ENCODE results near the gene PI4K2B.

GRCh38 chr4:25320336-25320735 lies 86.5 kb downstream of the PI4K2B start:
- no peak for TF ChIP-seq CTCF (optimal IDR thresholded peaks at IDR 0.05 in 1 of 3, IDR thresholded peaks at IDR 0.05 in 1 of 3, conservative IDR thresholded peaks at IDR 0.05 in 1 of 3; ENCODE audit: extremely low read depth in 1 of 3, insufficient read depth in 2 of 3, low read length in 3 of 3)
- TF ChIP-seq EZH2 (IDR thresholded peaks at IDR 0.05; ENCODE audit: low read length) = no peak

Measured in keratinocyte (primary cell).